ENCODE measurements around the gene SH3TC2. TPM values are rescaled to one million over a fixed set of nuclear protein-coding genes. Genes with fewer than 3 reads are reported as not detected.

Gene SH3TC2
- polyA plus RNA-seq, 1 of the 3 experiments (the other 2 are of a cell fraction), result 1.1 TPM

- TF ChIP-seq, protein P1, sequence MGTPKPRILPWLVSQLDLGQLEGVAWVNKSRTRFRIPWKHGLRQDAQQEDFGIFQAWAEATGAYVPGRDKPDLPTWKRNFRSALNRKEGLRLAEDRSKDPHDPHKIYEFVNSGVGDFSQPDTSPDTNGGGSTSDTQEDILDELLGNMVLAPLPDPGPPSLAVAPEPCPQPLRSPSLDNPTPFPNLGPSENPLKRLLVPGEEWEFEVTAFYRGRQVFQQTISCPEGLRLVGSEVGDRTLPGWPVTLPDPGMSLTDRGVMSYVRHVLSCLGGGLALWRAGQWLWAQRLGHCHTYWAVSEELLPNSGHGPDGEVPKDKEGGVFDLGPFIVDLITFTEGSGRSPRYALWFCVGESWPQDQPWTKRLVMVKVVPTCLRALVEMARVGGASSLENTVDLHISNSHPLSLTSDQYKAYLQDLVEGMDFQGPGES (IDR thresholded peaks at IDR 0.05; ENCODE audit: low read depth, low read length), result no peak
- TF ChIP-seq YY1 (IDR thresholded peaks at IDR 0.05; ENCODE audit: low read depth), result no peak
- TF ChIP-seq, protein P2, sequence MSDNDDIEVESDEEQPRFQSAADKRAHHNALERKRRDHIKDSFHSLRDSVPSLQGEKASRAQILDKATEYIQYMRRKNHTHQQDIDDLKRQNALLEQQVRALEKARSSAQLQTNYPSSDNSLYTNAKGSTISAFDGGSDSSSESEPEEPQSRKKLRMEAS (IDR thresholded peaks at IDR 0.05; ENCODE audit: low read depth), result no peak
- no peak for TF ChIP-seq GABPA (IDR thresholded peaks at IDR 0.05; ENCODE audit: low read depth)
Measured at GRCh38 chr5:149004559-149004958, 58.3 kb downstream of the SH3TC2 start (continued).

DNA sequence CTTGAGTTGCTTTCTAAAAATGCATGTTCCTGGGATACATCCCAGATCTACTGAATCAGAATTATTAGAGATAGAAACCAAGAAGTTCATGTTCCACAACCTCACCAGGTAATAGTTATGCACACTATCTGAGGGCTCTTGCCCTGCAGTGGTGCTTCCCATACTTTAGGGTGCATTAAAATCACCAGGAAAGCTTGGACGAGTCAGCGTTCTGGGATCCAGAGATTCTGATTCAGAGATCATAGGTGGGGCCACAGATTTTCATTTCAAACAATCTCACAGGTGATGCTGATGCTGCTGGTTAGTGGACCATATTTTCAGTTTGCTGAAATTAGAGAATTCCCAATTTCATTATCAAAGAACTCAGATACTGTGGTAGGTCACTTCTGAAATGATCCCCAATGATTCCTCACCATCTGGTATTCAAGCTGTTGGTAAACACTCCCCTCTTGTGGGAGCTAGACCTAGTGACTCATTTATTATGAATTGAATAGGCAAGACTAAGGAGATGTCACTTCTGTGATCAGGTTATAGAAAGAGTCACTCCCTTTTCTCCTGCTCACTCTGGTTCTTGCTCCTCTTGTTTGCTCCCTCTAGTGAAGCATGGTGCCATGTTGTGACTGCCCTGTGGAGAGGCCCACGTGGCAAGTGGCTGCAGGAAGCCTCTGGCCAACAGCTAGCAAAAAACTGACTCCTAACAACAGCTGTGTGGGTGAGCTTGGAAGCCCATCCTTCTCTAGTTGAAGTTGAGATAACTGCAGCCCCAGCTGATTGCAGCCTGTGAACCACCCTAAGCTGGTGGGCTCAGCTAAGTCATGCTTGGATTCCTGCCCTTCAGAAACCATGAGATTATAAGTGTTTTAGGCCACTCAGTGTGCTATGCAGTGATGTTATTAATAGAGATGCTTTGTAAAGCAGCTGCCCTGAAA lies 59.8 kb downstream of the SH3TC2 start:
- no peak overlapping the region for H2AFZ ChIP-seq (ENCODE audit: low read depth)
- no peaks in the 10 kb centered on the region for H3K27me3 ChIP-seq (ENCODE audit: insufficient read depth)
- H3K9me3 ChIP-seq, result no peaks in the 10 kb centered on the region
- WGBS (ENCODE audit: low lambda C conversion rate), result 83% methylated on average over 3 of the region's 3 CpGs
- ChIA-PET POLR2A (no interaction called here), CTCF (interaction anchor here (0.6 to 3.1 kb wide), 14 partner anchors 11 to 554 kb away, joined by 3 to 24 read pairs (median 3); partner anchors contain the start of gene ABLIM3)
- peak; percentile 27; the same call in 1 of the 2 replicates for TF ChIP-seq RAD21 (IDR thresholded peaks at IDR 0.05; ENCODE audit: low read length)
- peak; percentile 46 for TF ChIP-seq CTCF (IDR thresholded peaks at IDR 0.05)
- peak; percentile 52 for TF ChIP-seq TCF12 (IDR thresholded peaks at IDR 0.05)
- 0 out of 2 replicates have a peak, but pooled peaks have one; percentile 12 for TF ChIP-seq JUND (IDR thresholded peaks at IDR 0.05)
- no peak for TF ChIP-seq RXRA (IDR thresholded peaks at IDR 0.05; ENCODE audit: borderline replicate concordance, low read depth)
- peak; percentile 38; the same call in 1 of the 2 replicates for TF ChIP-seq FOSL2 (IDR thresholded peaks at IDR 0.05; ENCODE audit: borderline replicate concordance, low read depth)
- peak overlapping the region; percentile 61 for H3K4me2 ChIP-seq
- H3K79me2 ChIP-seq (ENCODE audit: insufficient read depth), result no peaks in the 10 kb centered on the region
- no peaks in the 10 kb centered on the region for H3K36me3 ChIP-seq (replicated peaks in 1 of 2; ENCODE audit: control insufficient read depth in 1 of 2, insufficient read depth in 2 of 2, low read length in 1 of 2)
- no peak overlapping the region for H3K4me3 ChIP-seq (ENCODE audit: low read depth in 2 of 2, low read length in 1 of 2)
- peaks cover 7 to 12% of the 10 kb centered on the region in 2 experiments; a peak in 3 of 4 replicates for H3K4me1 ChIP-seq (ENCODE audit: control insufficient read depth in 1 of 2, insufficient read depth in 2 of 2, low read depth in 1 of 2, low read length in 1 of 2)
- peaks cover 20% of the 10 kb centered on the region for H3F3A ChIP-seq (replicated peaks; ENCODE audit: insufficient read depth)
- H3K9me2 ChIP-seq, result no peaks in the 10 kb centered on the region
- H3K9ac ChIP-seq, result no peak overlapping the region
- H4K20me1 ChIP-seq (ENCODE audit: insufficient read depth), result no peaks in the 10 kb centered on the region; the same call in 1 of the 2 replicates
- peak overlapping the region in 1 of 2 experiments; percentile 80; a peak in 2 of 4 replicates for H3K27ac ChIP-seq (ENCODE audit: low read depth in 2 of 2, low read length in 1 of 2)
- no peak for DNase-seq

All from SK-N-SH (cell line).